GM12864 (cell line): ENCODE measurements around the gene ERI3.

ENCODE experiments used
- DNase-seq: peaks from one replicate; pipeline ENCODE4 v3.0.0-alpha.2; 2011; ENCODE audit warnings: low read depth
- H3K4me3 ChIP-seq: 2 replicates; pipeline ENCODE4 v1.5.1; 2011; ENCODE audit warnings: mild to moderate bottlenecking, low read depth, low read length, control low read depth
- CTCF ChIP-seq: IDR thresholded peaks from 2 replicates; pipeline ENCODE4 v1.5.1; 2011; ENCODE audit warnings: low read depth, mild to moderate bottlenecking, moderate library complexity, low read length, control low read depth, inconsistent platforms; ENCODE audit errors: missing control alignments

The ERI3 gene

GRCh38 chr1:44310006-44310405, 45.1 kb downstream of the ERI3 start:
- no peak for TF ChIP-seq CTCF

GRCh38 chr1:44305962-44306422, 49.1 kb downstream of the ERI3 start:
- TF ChIP-seq CTCF: no peak
- no peak for DNase-seq
- no peak overlapping the region for H3K4me3 ChIP-seq

More at GRCh38 chr1:44310006-44310405, 45.1 kb downstream of the ERI3 start:
- no peak overlapping the region for H3K4me3 ChIP-seq
- no peak for DNase-seq

GRCh38 chr1:44303532-44303931, 51.5 kb downstream of the ERI3 start:
- H3K4me3 ChIP-seq: no peak overlapping the region
- no peak for DNase-seq
- TF ChIP-seq CTCF: no peak

GRCh38 chr1:44302541-44302940, 52.5 kb downstream of the ERI3 start:
- no peak overlapping the region for H3K4me3 ChIP-seq
- no peak for TF ChIP-seq CTCF
- no peak for DNase-seq

- H3K4me3 ChIP-seq: no peak overlapping the region
- DNase-seq: no peak
- TF ChIP-seq CTCF: no peak
Measured at GRCh38 chr1:44301442-44301841, 53.6 kb downstream of the ERI3 start.

- no peak for DNase-seq
- TF ChIP-seq CTCF: no peak
- H3K4me3 ChIP-seq: no peak overlapping the region
Measured at GRCh38 chr1:44300852-44301251, 54.2 kb downstream of the ERI3 start.

- DNase-seq: no peak
- no peak for TF ChIP-seq CTCF
- no peak overlapping the region for H3K4me3 ChIP-seq
Measured at GRCh38 chr1:44297695-44298400, 57.2 kb downstream of the ERI3 start.
